Effector CD8-positive, alpha-beta T cell (primary cell): ENCODE results near the gene NFAT5.
"Not testable (repeated sequence)": the region's sequence is repeated elsewhere in the genome, so short reads cannot be mapped to it uniquely, and the experiment has no call there.

Source experiments
- DNase-seq: peaks from one replicate; lab custom pipeline; 2025; lab: John Stamatoyannopoulos, UW

The NFAT5 gene

GRCh38 chr16:69637206-69637865, 71.6 kb downstream of the NFAT5 start:
- not testable (repeated sequence) for DNase-seq

DNA sequence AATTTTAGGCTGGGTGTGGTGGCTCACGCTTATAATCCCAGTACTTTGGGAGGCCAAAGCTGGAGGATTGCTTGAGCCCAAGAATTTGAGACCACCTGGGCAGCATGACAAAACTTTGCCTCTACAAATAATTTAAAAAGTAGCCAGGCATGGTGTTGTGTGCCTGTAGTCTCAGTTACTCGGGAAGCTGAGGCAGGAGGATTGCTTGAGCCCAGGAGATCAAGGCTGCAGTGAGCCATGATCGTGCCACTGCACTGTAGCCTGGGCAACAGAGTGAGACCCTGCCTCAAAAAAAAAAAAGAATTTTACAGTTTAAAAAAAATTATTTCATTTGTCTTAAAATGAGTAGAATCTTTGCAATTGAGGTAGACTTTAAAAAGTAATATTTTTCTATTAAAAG, 78.2 kb downstream of the NFAT5 start:
- not testable (repeated sequence) for DNase-seq

- no peak for DNase-seq
These were observed 79.0 kb downstream of the NFAT5 start for GRCh38 chr16:69644790-69645189.

GRCh38 chr16:69647020-69647419, 81.3 kb downstream of the NFAT5 start:
- no peak for DNase-seq

GRCh38 chr16:69651217-69651616, 85.5 kb downstream of the NFAT5 start:
- no peak for DNase-seq

DNA sequence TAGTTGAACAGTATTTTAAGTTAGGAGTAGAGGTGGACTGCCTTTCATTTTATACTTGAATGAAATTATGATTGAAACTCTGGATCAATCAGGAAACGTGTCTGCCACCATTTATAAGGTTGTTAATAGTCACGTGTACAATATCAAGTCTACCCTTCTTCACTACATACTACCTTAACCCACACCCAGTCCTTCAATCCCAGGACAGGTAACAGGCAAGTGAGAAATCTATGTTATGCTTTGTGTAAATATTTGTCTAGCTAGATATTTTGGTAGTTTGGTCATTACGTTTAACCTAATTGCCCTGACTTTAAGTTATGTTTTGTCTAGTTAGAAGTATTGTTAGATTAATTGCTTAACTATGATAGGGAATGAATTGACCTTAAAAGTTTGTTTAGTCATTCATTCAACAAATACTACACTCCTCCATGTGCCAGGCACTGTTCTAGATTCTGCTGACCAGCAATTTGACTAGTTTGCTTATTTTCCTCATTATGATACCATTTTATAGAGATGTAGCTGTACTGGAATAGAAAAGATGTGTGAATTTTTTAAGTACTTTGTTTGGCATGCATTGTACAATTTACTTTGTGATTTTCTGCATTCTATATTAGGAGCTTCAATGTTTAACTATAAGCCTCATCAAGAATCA, 88.6 kb downstream of the NFAT5 start:
- no peak for DNase-seq

- no peak for DNase-seq
These were observed 94.4 kb downstream of the NFAT5 start for GRCh38 chr16:69660166-69660565.

GRCh38 chr16:69662901-69663300, 97.1 kb downstream of the NFAT5 start:
- no peak for DNase-seq

GRCh38 chr16:69663846-69664245, 98.1 kb downstream of the NFAT5 start:
- no peak for DNase-seq

DNA sequence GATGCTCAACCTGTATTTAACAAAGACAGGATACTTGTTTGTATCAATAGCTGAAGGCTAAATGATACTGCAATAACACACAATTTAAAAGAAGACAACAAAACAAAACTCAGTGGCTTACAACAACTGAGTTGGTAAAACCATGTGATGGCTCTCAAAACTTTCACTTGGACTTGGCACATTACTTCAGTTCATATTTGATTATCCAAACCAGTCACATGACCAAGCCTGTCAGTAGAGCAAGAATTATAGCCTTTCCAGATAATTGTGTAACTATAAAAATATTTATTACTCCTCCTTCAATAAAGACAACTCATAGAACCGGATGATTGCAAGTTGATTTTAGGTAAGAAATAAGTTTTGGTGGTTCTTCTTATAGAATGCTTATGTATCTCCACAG, 103.8 kb downstream of the NFAT5 start:
- no peak for DNase-seq

GRCh38 chr16:69672315-69672997, 106.7 kb downstream of the NFAT5 start:
- DNase-seq, result no peak

DNA sequence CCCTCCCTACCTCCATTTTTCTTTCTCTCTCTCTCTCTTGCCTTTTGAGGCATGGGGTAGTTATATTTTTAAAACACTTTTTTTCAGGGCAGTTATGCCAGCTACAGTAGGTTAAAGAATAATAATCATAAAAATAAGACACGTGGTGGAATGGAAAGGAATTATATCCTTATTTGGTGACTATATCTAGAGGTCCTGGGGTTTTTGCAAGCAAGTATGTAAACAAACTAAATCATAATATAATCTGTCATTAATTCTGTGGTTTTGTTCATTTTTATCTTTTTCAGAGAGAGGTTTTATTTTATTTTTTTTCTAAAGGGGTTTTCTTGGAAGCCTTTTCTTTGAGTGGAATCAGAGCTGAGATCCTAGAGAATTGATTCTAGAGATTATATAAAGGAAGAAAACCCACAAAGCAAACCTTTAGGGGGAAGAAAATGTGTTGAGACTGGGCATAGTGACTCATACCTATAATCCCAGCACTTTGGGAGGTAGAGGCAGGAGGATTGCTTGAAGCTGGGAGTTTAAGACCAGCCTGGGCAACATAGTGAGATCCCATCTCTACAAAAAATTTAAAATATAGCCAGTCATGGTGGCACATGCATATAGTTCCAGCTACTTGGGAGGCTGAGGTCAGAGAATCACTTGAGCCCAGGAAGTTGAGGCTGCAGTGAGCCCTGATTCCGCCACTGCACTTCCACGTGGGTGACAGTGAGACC, 107.4 kb downstream of the NFAT5 start:
- DNase-seq, result no peak

DNA sequence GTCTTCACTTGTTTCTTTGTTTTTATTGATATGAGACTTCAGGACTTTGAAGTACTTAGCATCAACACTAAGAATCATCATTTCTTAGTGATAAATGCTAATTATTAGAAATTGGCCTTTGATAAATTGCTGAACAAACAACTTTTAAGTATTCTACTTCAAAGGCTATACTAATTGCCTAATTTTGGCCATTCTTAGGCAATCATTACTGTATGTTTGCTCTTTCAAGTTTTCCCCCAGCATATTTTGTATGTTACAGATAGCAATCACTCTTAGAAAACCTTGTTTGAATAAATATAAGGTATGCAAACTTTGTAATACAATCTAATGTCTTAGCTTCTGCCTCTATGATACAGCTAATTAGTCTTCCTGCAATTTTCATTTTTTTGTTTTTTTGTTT, 114.6 kb downstream of the NFAT5 start:
- DNase-seq, result no peak

DNA sequence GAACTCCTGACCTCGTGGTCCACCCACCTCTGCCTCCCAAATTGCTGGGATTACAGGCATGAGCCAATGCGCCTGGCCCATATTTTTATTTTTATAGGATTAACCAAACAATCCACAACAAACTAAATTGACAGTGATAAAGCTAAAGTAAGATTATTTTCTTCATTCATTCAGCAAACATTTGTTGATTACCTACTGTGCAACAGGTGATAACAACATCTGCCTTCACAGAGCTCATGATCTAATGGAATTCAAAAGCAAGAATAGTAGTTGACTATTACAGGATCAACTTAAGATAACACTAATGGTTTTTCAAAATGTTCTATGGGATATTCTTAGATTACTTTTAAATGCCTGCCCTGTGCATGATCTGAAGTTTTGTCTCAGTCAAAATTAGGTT, 122.8 kb downstream of the NFAT5 start:
- no peak for DNase-seq

GRCh38 chr16:69691980-69692911, 126.5 kb downstream of the NFAT5 start:
- DNase-seq, result no peak

- no peak for DNase-seq
These were observed 128.2 kb downstream of the NFAT5 start for GRCh38 chr16:69693916-69694315.

- no peak for DNase-seq
These were observed 132.6 kb downstream of the NFAT5 start for GRCh38 chr16:69698404-69698803.

DNA sequence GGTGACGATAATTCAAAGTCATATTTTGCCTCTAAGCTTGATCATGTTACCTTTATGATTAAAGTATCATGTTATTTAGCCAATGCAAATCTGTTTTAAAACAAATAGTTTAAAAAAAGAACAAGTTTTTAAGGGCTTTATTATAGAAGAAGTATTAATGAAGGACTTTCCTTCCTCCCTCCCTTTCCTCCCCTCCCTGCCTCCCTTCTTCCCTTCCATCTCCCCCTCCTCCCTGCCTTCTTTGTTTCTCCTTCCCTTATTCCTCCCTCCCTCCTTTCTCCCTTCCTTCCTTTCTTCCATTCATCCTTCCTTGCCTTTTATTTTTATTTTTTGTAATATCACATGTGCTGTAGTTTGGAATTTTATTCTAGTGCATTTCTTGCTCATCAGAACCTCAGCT, 134.1 kb downstream of the NFAT5 start:
- DNase-seq, result no peak

DNA sequence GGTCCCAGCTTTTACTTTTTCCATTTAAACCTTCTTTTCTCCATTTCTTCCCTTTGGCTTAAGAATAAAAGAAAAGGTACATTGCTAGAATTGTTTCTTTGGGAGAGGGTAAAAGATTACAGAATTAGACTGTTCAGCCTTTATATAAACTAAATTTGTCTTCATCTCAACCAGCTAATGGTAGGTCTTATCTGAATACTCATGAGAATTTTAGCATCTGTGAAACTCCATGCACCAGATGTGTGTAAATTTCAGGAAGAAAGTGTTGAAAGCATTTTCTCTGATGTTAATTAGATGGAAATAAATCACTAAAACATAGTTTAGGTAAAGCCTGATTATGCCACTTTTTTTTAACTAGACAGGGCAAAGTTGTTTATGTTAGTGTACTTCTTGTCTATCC, 135.7 kb downstream of the NFAT5 start:
- no peak for DNase-seq

DNA sequence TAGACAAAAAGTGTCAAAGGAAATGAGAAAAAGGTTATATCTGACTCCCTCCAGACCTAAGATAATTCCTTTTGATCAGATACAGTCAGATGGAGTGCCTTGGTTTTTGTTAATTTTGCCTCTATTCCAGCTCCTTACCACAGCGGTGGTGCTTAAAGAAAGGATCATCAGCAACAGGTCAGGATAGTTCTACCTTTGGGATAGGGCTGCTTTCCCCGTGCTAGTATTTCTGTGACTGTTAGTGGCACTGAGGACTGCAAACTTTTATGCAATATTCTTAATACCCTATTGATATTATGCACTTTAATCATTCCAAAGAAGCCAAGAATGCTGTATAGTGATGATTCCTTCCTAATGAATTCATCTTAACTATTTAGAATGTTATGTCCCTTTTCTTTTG, 136.1 kb downstream of the NFAT5 start:
- no peak for DNase-seq

- DNase-seq, result no peak
These were observed 137.9 kb downstream of the NFAT5 start for GRCh38 chr16:69703638-69704037.
